GM11168 (cell line): ENCODE measurements around the gene PRSS33.

ENCODE experiments used
- in situ Hi-C: fragments of 300-500 bp; cut with MboI; formaldehyde crosslinking; loops from one replicate; pipeline ENCODE4 v1.12.0; 2022; ENCODE audit warnings: low sequenced_read_pairs; ENCODE audit not compliant: unreplicated experiment

Gene PRSS33

GRCh38 chr16:2767140-2767731 lies 20.1 kb downstream of the PRSS33 start:
- in situ Hi-C loops = no loop called here

- in situ Hi-C loops = no loop called here
Observed at GRCh38 chr16:2766430-2767139, 20.8 kb downstream of the PRSS33 start.

- in situ Hi-C loops = no loop called here
Observed at GRCh38 chr16:2765462-2766404, 21.6 kb downstream of the PRSS33 start.

- in situ Hi-C loops = no loop called here
Observed at GRCh38 chr16:2764718-2765117, 22.6 kb downstream of the PRSS33 start.

- in situ Hi-C loops = no loop called here
Observed at GRCh38 chr16:2763173-2763572, 24.2 kb downstream of the PRSS33 start.

- in situ Hi-C loops = no loop called here
Observed at GRCh38 chr16:2762711-2763110, 24.6 kb downstream of the PRSS33 start.

GRCh38 chr16:2761886-2762583 lies 25.3 kb downstream of the PRSS33 start:
- in situ Hi-C loops = no loop called here

- in situ Hi-C loops = no loop called here
Observed at GRCh38 chr16:2761472-2761871, 25.9 kb downstream of the PRSS33 start.

- in situ Hi-C loops = no loop called here
Observed at GRCh38 chr16:2757344-2757743, 30.0 kb downstream of the PRSS33 start.

GRCh38 chr16:2756288-2757015 lies 30.9 kb downstream of the PRSS33 start:
- in situ Hi-C loops = no loop called here

- in situ Hi-C loops = no loop called here
Observed at GRCh38 chr16:2755158-2755557, 32.2 kb downstream of the PRSS33 start.

GRCh38 chr16:2753733-2754020 lies 33.7 kb downstream of the PRSS33 start:
- in situ Hi-C loops = no loop called here

- in situ Hi-C loops = no loop called here
Observed at GRCh38 chr16:2752850-2753732, 34.3 kb downstream of the PRSS33 start.

- in situ Hi-C loops = no loop called here
Observed at GRCh38 chr16:2752035-2752849, 35.1 kb downstream of the PRSS33 start, which contains the start of gene SRRM2. TSS of gene SRRM2 (plus strand) at chr16:2752638. CDS start at chr16:2756365, 3,727 bp downstream.

- in situ Hi-C loops = no loop called here
Observed at GRCh38 chr16:2751577-2752034, 35.8 kb downstream of the PRSS33 start.

GRCh38 chr16:2749936-2750335 lies 37.4 kb downstream of the PRSS33 start:
- in situ Hi-C loops = no loop called here

GRCh38 chr16:2749476-2749875 lies 37.9 kb downstream of the PRSS33 start:
- in situ Hi-C loops = no loop called here
